Erythroblast (primary cell): Measurements from ENCODE around the gene LRCH2.

ENCODE experiments used
- GATA1 ChIP-seq: IDR thresholded peaks from 2 replicates; pipeline ENCODE4 v1.6.1; 2011; ENCODE audit warnings: low read depth, mild to moderate bottlenecking, control low read depth, low read length, moderate library complexity
- POLR2A ChIP-seq: IDR thresholded peaks from 2 replicates; pipeline ENCODE4 v1.6.1; 2011; ENCODE audit warnings: mild to moderate bottlenecking, low read length

GRCh38 chrX:115226929-115227328, 7.0 kb downstream of the LRCH2 start:
- TF ChIP-seq POLR2A (no peak), GATA1 (no peak)
